ENCODE results near the gene CPA4. TPM values are rescaled to one million over a fixed set of nuclear protein-coding genes. Genes with fewer than 3 reads are reported as not detected.
"Not testable (repeated sequence)": the region's sequence is repeated elsewhere in the genome, so short reads cannot be mapped to it uniquely, and the experiment has no call there.

The CPA4 gene
- total RNA-seq (2014; rRNA removed) (10.1 and 22.1 TPM in 2 replicates), Bru-seq, nascent RNA (percentile 59 among the genes with signal in this experiment), BruChase-seq, experiment 1, labeled RNA remaining after a 6-hour chase (percentile 70 among the genes with signal in this experiment), BruChase-seq, experiment 2, labeled RNA remaining after a 2-hour chase (percentile 42 among the genes with signal in this experiment)
- long read RNA-seq, partial matches to known transcripts: 3 of 5 reads
- long read RNA-seq, other reads (novel, unspliced or antisense): 0 of 5 reads

DNA sequence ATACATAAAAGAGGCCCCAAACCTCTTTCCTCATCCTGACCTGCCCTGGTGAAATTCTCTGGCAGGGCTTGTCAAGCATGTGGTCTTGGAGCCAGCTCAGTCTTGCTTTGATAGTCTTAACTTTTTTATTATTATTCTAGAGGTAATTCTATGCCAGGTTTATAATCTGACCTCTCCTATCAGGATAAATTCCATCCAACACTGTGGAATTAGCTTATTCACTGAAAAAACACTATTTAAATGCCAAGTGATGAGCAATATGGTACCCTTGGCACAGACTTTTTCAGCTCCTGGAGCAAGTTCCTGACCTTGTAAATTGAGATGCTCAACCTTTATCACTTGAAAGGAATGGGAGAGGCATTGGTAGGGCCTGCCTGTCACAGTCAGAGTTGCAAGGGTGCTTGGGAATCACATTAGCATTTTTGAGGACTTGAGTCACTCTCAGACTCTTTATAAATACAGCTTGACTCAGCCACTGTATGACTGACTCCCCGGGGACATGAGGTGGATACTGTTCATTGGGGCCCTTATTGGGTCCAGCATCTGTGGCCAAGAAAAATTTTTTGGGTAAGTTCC, at the start of gene CPA4:
CPA4 (plus strand) TSS at position 480 of the 576 bp plus-strand sequence; CDS start at position 500, 20 bp downstream.
- no peaks in the 10 kb centered on the region for H3K27me3 ChIP-seq (ENCODE audit: low read length)
- ATAC-seq (peak; percentile 97), DNase-seq (peak; percentile 97)
- H3K4me3 ChIP-seq (ENCODE audit: low read length): peak within 1 kb of the TSS; percentile 38
- no peak for TF ChIP-seq EZH2 (IDR thresholded peaks at IDR 0.05; ENCODE audit: low read length, unreplicated experiment)
- TF ChIP-seq, protein P1, sequence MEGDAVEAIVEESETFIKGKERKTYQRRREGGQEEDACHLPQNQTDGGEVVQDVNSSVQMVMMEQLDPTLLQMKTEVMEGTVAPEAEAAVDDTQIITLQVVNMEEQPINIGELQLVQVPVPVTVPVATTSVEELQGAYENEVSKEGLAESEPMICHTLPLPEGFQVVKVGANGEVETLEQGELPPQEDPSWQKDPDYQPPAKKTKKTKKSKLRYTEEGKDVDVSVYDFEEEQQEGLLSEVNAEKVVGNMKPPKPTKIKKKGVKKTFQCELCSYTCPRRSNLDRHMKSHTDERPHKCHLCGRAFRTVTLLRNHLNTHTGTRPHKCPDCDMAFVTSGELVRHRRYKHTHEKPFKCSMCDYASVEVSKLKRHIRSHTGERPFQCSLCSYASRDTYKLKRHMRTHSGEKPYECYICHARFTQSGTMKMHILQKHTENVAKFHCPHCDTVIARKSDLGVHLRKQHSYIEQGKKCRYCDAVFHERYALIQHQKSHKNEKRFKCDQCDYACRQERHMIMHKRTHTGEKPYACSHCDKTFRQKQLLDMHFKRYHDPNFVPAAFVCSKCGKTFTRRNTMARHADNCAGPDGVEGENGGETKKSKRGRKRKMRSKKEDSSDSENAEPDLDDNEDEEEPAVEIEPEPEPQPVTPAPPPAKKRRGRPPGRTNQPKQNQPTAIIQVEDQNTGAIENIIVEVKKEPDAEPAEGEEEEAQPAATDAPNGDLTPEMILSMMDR (conservative IDR thresholded peaks at IDR 0.05; ENCODE audit: low read depth, low read length): no peak
- TF ChIP-seq EZH2phosphoT487 (IDR thresholded peaks at IDR 0.05; ENCODE audit: borderline replicate concordance, low read length): no peak
- H3K79me2 ChIP-seq (ENCODE audit: low read length): peaks cover 14% of the 10 kb centered on the region; the same call in 1 of the 2 replicates
- intact Hi-C loops (cut with micrococcal nuclease): loop anchor here (1.0 to 5.0 kb wide), 3 partner anchors 50 to 129 kb away; no protein-coding TSS in a partner anchor
- H3K9me3 ChIP-seq (ENCODE audit: low read length): peaks cover 8% of the 10 kb centered on the region; the same call in 1 of the 2 replicates
- BruUV-seq (replicated peaks): no TSS peak
- H4K20me1 ChIP-seq (ENCODE audit: low read length): no peaks in the 10 kb centered on the region
- no peak within 1 kb of the TSS for H2AFZ ChIP-seq (ENCODE audit: low read length)
- no peaks in the 10 kb centered on the region for H3K9me2 ChIP-seq (replicated peaks; ENCODE audit: low read length)
- no peaks in the 10 kb centered on the region; the same call in 1 of the 2 replicates for H3K36me3 ChIP-seq (ENCODE audit: low read depth, low read length)
- POLR2A ChIA-PET (ENCODE audit: unreplicated experiment): interaction anchor here (0.6 to 1.1 kb wide), 3 partner anchors 88 to 466 kb away, joined by 3 to 13 read pairs (median 3); partner anchors contain the start of genes CEP41 and TMEM209
- no peak within 1 kb of the TSS; the same call in 1 of the 2 replicates for H3K9ac ChIP-seq (ENCODE audit: low read length)
- peak within 1 kb of the TSS; percentile 66 for H3K27ac ChIP-seq (ENCODE audit: low read length)
- CTCF ChIA-PET: interaction anchor here (0.5 to 0.7 kb wide), 3 partner anchors 80 to 282 kb away, joined by 3 to 12 read pairs (median 3); no protein-coding TSS in a partner anchor
- peak within 1 kb of the TSS; percentile 45 for H3K4me2 ChIP-seq (ENCODE audit: low read length)
- peaks cover 44% of the 10 kb centered on the region for H3K4me1 ChIP-seq (ENCODE audit: insufficient read depth, low read length)
- no peaks in the 10 kb centered on the region for H3F3A ChIP-seq (ENCODE audit: low read length, unreplicated experiment)

DNA sequence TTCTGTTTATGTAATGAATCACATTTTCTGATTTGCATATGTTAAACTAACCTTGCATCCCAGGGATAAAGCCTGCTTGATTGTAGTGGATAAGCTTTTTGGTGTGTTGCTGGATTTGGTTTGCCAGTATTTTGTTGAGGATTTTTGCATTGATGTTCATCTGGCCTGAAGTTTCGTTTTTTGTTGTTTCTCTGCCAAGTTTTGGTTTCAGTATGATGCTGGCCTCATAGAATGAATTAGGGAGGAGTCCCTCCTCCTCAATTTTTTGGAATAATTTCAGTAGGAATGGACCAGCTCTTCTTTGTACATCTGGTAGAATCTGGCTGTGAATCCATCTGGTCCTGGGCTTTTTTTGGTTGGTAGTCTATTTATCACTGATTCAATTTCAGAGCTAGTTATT, 49.5 kb upstream of the CPA4 start:
- CTCF ChIA-PET: interaction anchor here (0.7 kb wide), 1 partner anchor 589 kb away, joined by 3 read pairs; no protein-coding TSS in a partner anchor
- H2AFZ ChIP-seq (ENCODE audit: low read length); BruUV-seq (replicated peaks); H3K4me3 ChIP-seq (ENCODE audit: low read length); H3F3A ChIP-seq (ENCODE audit: low read length, unreplicated experiment); H3K9me2 ChIP-seq (replicated peaks; ENCODE audit: low read length); H3K4me2 ChIP-seq (ENCODE audit: low read length); H3K9me3 ChIP-seq (ENCODE audit: low read length); H3K9ac ChIP-seq (ENCODE audit: low read length); H3K79me2 ChIP-seq (ENCODE audit: low read length); ATAC-seq; H3K36me3 ChIP-seq (ENCODE audit: low read depth, low read length); H4K20me1 ChIP-seq (ENCODE audit: low read length); H3K27me3 ChIP-seq (ENCODE audit: low read length); H3K27ac ChIP-seq (ENCODE audit: low read length): not testable (repeated sequence)
- POLR2A ChIA-PET (ENCODE audit: unreplicated experiment): interaction anchor here (0.6 kb wide), 1 partner anchor 259 kb away, joined by 8 read pairs; no protein-coding TSS in a partner anchor
- peaks cover 10% of the 10 kb centered on the region; the same call in 1 of the 2 replicates for H3K4me1 ChIP-seq (ENCODE audit: insufficient read depth, low read length)
- DNase-seq: peak; percentile 15
- intact Hi-C loops (cut with micrococcal nuclease): loop anchor here (2.0 to 10.0 kb wide), 6 partner anchors 49 to 589 kb away; partner anchors contain the start of gene CPA4

DNA sequence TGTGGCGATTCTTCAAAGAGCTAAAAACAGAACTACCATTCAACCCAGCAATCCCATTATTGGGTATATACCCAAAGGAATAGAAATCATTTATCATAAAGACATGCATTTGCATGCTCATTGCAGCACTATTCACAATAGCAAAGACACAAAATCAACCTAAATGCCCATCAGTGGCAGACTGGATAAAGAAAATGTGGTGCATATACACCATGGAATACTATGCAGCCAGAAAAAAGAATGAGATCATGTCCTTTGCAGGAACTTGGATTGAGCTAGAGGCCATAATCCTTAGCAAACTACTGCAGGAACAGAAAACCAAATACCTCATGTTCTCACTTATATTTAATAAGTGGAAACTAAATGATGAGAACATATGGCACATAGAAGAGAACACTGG, 46.5 kb upstream of the CPA4 start:
- POLR2A ChIA-PET (ENCODE audit: unreplicated experiment); H3K79me2 ChIP-seq (ENCODE audit: low read length); H3K9ac ChIP-seq (ENCODE audit: low read length); H3K9me3 ChIP-seq (ENCODE audit: low read length); BruUV-seq (replicated peaks); H3K4me2 ChIP-seq (ENCODE audit: low read length); CTCF ChIA-PET; H4K20me1 ChIP-seq (ENCODE audit: low read length); H3K9me2 ChIP-seq (replicated peaks; ENCODE audit: low read length); H3F3A ChIP-seq (ENCODE audit: low read length, unreplicated experiment); H3K27me3 ChIP-seq (ENCODE audit: low read length); ATAC-seq; DNase-seq; H2AFZ ChIP-seq (ENCODE audit: low read length); H3K36me3 ChIP-seq (ENCODE audit: low read depth, low read length); H3K4me3 ChIP-seq (ENCODE audit: low read length); H3K27ac ChIP-seq (ENCODE audit: low read length): not testable (repeated sequence)
- intact Hi-C loops (cut with micrococcal nuclease): loop anchor here (10.0 kb wide), 2 partner anchors 178 to 478 kb away; no protein-coding TSS in a partner anchor
- peaks cover 10% of the 10 kb centered on the region; the same call in 1 of the 2 replicates for H3K4me1 ChIP-seq (ENCODE audit: insufficient read depth, low read length)

DNA sequence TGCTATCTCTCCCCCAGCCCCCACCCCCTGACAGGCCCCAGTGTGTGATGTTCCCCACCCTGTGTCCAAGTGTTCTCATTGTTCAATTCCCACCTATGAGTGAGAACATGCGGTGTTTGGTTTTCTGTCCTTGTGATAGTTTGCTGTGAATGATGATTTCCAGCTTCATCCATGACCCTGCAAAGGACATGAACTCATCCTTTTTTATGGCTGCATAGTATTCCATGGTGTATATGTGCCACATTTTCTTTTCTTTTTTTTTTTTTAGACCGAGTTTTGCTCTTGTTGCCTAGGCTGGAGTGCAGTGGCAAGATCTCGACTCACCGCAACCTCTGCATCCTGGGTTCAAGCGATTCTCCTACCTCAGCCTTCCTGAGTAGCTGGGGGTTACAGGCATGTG, 44.1 kb upstream of the CPA4 start:
- H3K9me2 ChIP-seq (replicated peaks; ENCODE audit: low read length); H3K9me3 ChIP-seq (ENCODE audit: low read length); H3K4me1 ChIP-seq (ENCODE audit: insufficient read depth, low read length); H3K79me2 ChIP-seq (ENCODE audit: low read length); H3F3A ChIP-seq (ENCODE audit: low read length, unreplicated experiment); H3K4me3 ChIP-seq (ENCODE audit: low read length); POLR2A ChIA-PET (ENCODE audit: unreplicated experiment); ATAC-seq; H3K27me3 ChIP-seq (ENCODE audit: low read length); H2AFZ ChIP-seq (ENCODE audit: low read length); H3K9ac ChIP-seq (ENCODE audit: low read length); H3K4me2 ChIP-seq (ENCODE audit: low read length); BruUV-seq (replicated peaks); H3K36me3 ChIP-seq (ENCODE audit: low read depth, low read length); H3K27ac ChIP-seq (ENCODE audit: low read length); H4K20me1 ChIP-seq (ENCODE audit: low read length); CTCF ChIA-PET; DNase-seq: not testable (repeated sequence)
- intact Hi-C loops (cut with micrococcal nuclease): loop anchor here (10.0 kb wide), 2 partner anchors 176 to 476 kb away; no protein-coding TSS in a partner anchor

DNA sequence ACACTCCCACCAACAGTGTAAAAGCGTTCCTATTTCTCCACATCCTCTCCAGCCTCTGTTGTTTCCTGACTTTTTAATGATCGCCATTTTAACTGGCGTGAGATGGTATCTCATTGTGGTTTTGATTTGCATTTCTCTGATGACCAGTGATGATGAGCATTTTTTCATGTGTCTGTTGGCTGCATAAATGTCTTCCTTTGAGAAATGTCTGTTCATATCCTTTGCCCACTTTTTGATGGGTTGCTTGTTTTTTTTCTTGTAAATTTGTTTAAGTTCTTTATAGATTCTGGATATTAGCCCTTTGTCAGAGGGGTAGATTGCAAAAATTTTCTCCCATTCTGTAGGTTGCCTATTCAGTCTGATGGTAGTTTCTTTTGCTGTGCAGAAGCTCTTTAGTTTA, 43.3 kb upstream of the CPA4 start:
- H3K27ac ChIP-seq (ENCODE audit: low read length); BruUV-seq (replicated peaks); H3K36me3 ChIP-seq (ENCODE audit: low read depth, low read length); H3K4me3 ChIP-seq (ENCODE audit: low read length); H3K79me2 ChIP-seq (ENCODE audit: low read length); H2AFZ ChIP-seq (ENCODE audit: low read length); H4K20me1 ChIP-seq (ENCODE audit: low read length); POLR2A ChIA-PET (ENCODE audit: unreplicated experiment); H3K9me2 ChIP-seq (replicated peaks; ENCODE audit: low read length); CTCF ChIA-PET; H3F3A ChIP-seq (ENCODE audit: low read length, unreplicated experiment); DNase-seq; H3K4me1 ChIP-seq (ENCODE audit: insufficient read depth, low read length); H3K4me2 ChIP-seq (ENCODE audit: low read length); H3K9me3 ChIP-seq (ENCODE audit: low read length); H3K27me3 ChIP-seq (ENCODE audit: low read length); H3K9ac ChIP-seq (ENCODE audit: low read length); ATAC-seq: not testable (repeated sequence)
- intact Hi-C loops (cut with micrococcal nuclease): loop anchor here (10.0 kb wide), 2 partner anchors 175 to 475 kb away; no protein-coding TSS in a partner anchor

Measured in PC-3 (cell line).